ENCODE results near the gene TMEM198.

Gene TMEM198

DNA sequence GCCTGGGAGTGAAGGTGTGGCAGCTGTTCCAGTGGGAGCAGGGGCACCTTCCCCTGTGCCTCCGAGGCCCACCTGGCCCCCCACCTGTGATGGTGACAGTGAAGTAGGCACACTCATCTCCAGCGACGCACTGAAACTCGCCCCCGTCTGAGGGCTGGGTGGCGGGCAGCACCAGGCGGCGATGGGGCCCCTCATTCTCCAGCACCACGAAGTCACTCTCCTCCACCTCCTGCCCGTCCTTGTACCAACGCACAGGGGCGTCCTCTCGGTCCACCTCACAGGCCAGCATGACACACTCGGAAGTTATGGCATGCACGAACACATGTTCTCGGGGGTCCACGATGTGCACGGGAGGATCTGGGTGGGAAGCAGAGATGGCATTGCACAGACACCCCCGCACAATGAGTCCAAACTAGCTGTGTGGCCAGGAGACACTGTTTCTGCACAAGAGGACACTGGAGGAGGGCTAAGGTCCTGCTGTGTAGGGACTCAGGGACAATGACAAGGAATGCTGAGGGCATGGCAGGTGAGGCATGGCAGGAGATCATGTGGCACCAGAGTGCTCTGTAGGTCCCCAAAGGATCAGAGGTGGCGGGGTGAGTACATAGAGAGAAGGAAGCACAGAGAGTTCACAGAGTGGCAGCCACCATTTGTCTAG lies 19.6 kb downstream of the TMEM198 start:
- Histone ChIP-seq H3K9me3 (ENCODE audit: control insufficient read depth, insufficient read depth, low read length) (no peaks in the 10 kb centered on the region), H3K27me3 (ENCODE audit: control insufficient read depth, insufficient read depth, low read length) (no peaks in the 10 kb centered on the region), H3K36me3 (ENCODE audit: control insufficient read depth, insufficient read depth, low read length) (peaks cover 11% of the 10 kb centered on the region), H3K4me1 (ENCODE audit: control insufficient read depth, insufficient read depth, low read length) (peaks cover 22% of the 10 kb centered on the region), H3K4me3 (ENCODE audit: low read depth, low read length) (no peak overlapping the region), H3K9ac (ENCODE audit: low read depth, low read length) (no peak overlapping the region)

DNA sequence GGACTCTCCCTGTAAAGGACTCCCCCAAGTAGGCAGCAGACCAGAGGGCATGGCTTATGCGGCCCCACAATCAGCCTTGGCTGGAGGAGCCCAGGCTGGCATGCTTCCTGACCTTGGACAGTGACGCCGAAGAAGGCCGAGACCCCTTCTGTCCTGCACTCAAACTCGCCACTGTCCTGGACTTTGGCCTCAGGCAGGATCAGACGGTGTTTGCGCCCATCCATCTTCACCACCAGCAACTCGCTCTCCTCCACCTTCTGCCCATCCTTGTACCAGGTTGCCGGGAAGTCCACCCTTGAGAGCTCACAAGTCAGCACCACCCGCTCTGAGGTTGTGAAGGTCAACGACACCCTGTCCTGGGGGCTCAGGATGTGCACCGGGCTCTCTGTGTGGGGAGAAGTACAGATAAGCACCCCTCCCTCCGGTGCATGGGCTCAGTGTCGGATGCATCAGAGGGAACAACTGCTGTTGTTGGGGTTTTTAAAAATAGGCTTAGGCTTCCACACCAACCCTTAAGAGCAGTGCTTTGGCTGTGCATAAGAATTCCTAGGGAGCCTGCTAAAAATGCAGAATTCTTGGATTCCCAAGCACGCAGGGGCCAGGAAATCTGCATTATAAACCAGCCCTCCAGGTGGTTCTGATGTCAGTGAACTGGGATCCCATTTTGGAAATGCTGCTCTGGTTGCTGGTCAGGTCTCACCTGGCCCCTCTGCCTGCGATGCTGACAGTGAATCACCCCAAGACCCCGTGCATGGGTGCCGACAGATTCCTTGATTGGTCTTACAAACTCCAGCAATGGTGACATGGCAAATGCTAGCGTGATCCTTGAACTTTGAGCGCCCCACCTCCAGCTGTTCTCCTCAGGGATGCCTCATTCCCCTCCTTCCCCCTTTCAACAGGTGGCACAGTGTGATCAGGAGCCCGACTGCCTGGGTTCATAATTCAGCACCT lies 21.6 kb downstream of the TMEM198 start:
- peaks cover 20% of the 10 kb centered on the region for H3K4me1 ChIP-seq (ENCODE audit: control insufficient read depth, insufficient read depth, low read length)
- peaks cover 11% of the 10 kb centered on the region for H3K36me3 ChIP-seq (ENCODE audit: control insufficient read depth, insufficient read depth, low read length)
- H3K4me3 ChIP-seq (ENCODE audit: low read depth, low read length): peak overlapping the region; percentile 14
- no peaks in the 10 kb centered on the region for H3K9me3 ChIP-seq (ENCODE audit: control insufficient read depth, insufficient read depth, low read length)
- peaks cover 13% of the 10 kb centered on the region for H3K27me3 ChIP-seq (ENCODE audit: control insufficient read depth, insufficient read depth, low read length)
- peak overlapping the region; percentile 4 for H3K9ac ChIP-seq (ENCODE audit: low read depth, low read length)

DNA sequence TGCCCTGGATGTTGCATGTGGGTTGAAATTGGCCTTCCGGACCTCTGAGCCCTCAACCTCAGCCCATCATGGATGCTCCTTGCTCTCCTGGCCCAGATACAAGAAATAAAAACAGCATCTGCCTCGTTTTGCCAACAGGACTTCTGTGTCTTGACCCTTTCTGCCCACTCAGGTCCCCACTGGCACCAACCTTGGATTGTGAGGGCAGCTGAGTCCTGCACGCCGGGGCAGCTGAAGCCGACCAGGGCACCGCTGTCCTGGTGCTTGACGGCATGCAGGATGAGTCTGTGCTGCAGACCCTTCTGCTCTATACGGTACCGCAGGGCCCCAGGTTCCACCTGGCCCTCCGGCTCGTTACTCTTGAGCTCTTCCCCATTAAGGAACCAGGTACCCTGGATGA lies 22.8 kb downstream of the TMEM198 start:
- peaks cover 17% of the 10 kb centered on the region for H3K4me1 ChIP-seq (ENCODE audit: control insufficient read depth, insufficient read depth, low read length)
- no peaks in the 10 kb centered on the region for H3K9me3 ChIP-seq (ENCODE audit: control insufficient read depth, insufficient read depth, low read length)
- peaks cover 13% of the 10 kb centered on the region for H3K27me3 ChIP-seq (ENCODE audit: control insufficient read depth, insufficient read depth, low read length)
- no peak overlapping the region for H3K4me3 ChIP-seq (ENCODE audit: low read depth, low read length)
- no peak overlapping the region for H3K9ac ChIP-seq (ENCODE audit: low read depth, low read length)
- H3K36me3 ChIP-seq (ENCODE audit: control insufficient read depth, insufficient read depth, low read length): peaks cover 11% of the 10 kb centered on the region

GRCh38 chr2:219567131-219567530 lies 23.3 kb downstream of the TMEM198 start:
- Histone ChIP-seq H3K9ac (ENCODE audit: low read depth, low read length) (no peak overlapping the region), H3K4me3 (ENCODE audit: low read depth, low read length) (no peak overlapping the region), H3K4me1 (ENCODE audit: control insufficient read depth, insufficient read depth, low read length) (peaks cover 22% of the 10 kb centered on the region), H3K9me3 (ENCODE audit: control insufficient read depth, insufficient read depth, low read length) (no peaks in the 10 kb centered on the region), H3K36me3 (ENCODE audit: control insufficient read depth, insufficient read depth, low read length) (peaks cover 11% of the 10 kb centered on the region), H3K27me3 (ENCODE audit: control insufficient read depth, insufficient read depth, low read length) (peaks cover 13% of the 10 kb centered on the region)

DNA sequence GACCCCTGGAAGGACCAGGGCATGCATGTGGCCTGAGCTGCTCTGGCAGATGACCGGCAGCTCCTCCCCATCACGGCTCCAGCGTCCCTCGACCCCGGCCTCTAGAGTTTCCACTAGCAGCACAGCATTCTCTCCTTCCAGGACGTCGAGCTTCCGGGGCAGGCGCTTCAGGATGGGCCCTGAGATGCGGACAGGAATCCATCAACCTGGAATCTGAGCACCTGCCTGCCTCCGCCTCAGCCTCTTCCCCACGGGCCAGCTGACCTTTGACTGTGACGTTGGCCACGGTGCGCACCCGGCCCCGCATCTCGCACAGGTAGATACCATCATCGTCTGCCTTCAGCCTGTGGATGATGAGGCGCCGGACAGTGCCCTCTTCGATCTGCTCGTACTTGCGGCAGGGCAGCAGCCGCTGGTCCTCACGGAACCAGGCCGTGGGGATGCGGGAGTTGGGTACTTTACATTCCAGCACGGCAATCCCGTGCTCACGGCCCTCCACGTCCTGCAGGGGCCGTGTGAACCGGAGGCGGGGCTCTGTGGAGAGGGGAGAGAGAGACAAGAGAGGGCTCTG lies 24.0 kb downstream of the TMEM198 start:
- no peak overlapping the region for H3K4me3 ChIP-seq (ENCODE audit: low read depth, low read length)
- peaks cover 22% of the 10 kb centered on the region for H3K4me1 ChIP-seq (ENCODE audit: control insufficient read depth, insufficient read depth, low read length)
- no peaks in the 10 kb centered on the region for H3K9me3 ChIP-seq (ENCODE audit: control insufficient read depth, insufficient read depth, low read length)
- no peak overlapping the region for H3K9ac ChIP-seq (ENCODE audit: low read depth, low read length)
- H3K36me3 ChIP-seq (ENCODE audit: control insufficient read depth, insufficient read depth, low read length): peaks cover 11% of the 10 kb centered on the region
- H3K27me3 ChIP-seq (ENCODE audit: control insufficient read depth, insufficient read depth, low read length): peaks cover 14% of the 10 kb centered on the region

DNA sequence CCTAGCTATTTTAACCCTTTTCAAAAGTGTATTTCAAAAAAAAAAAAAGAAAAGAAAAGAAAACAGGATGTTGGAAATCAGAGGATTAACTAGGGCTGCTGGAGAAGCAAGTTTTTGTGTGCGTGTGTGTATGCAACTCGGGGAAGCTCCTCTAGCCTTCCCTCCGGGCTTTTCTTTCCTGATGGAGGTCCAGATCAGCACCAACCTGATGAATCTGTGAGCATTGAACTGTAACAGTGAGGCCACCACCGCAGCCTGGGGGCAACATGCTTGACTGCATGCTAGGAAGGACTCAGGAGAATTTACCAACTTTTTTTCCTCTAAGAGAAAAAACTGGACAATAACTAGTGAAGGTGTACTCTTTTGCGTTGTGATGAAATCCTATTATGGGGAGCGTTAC lies 25.2 kb downstream of the TMEM198 start:
- Histone ChIP-seq H3K27me3 (ENCODE audit: control insufficient read depth, insufficient read depth, low read length) (peaks cover 16% of the 10 kb centered on the region), H3K4me1 (ENCODE audit: control insufficient read depth, insufficient read depth, low read length) (peaks cover 22% of the 10 kb centered on the region), H3K9me3 (ENCODE audit: control insufficient read depth, insufficient read depth, low read length) (no peaks in the 10 kb centered on the region), H3K4me3 (ENCODE audit: low read depth, low read length) (no peak overlapping the region), H3K36me3 (ENCODE audit: control insufficient read depth, insufficient read depth, low read length) (peaks cover 11% of the 10 kb centered on the region), H3K9ac (ENCODE audit: low read depth, low read length) (no peak overlapping the region)

GRCh38 chr2:219569635-219570034 lies 25.8 kb downstream of the TMEM198 start:
- H3K9me3 ChIP-seq (ENCODE audit: control insufficient read depth, insufficient read depth, low read length): no peaks in the 10 kb centered on the region
- H3K27me3 ChIP-seq (ENCODE audit: control insufficient read depth, insufficient read depth, low read length): peaks cover 16% of the 10 kb centered on the region
- peak overlapping the region; percentile 49 for H3K4me3 ChIP-seq (ENCODE audit: low read depth, low read length)
- H3K4me1 ChIP-seq (ENCODE audit: control insufficient read depth, insufficient read depth, low read length): peaks cover 22% of the 10 kb centered on the region
- H3K36me3 ChIP-seq (ENCODE audit: control insufficient read depth, insufficient read depth, low read length): peaks cover 11% of the 10 kb centered on the region
- H3K9ac ChIP-seq (ENCODE audit: low read depth, low read length): no peak overlapping the region

DNA sequence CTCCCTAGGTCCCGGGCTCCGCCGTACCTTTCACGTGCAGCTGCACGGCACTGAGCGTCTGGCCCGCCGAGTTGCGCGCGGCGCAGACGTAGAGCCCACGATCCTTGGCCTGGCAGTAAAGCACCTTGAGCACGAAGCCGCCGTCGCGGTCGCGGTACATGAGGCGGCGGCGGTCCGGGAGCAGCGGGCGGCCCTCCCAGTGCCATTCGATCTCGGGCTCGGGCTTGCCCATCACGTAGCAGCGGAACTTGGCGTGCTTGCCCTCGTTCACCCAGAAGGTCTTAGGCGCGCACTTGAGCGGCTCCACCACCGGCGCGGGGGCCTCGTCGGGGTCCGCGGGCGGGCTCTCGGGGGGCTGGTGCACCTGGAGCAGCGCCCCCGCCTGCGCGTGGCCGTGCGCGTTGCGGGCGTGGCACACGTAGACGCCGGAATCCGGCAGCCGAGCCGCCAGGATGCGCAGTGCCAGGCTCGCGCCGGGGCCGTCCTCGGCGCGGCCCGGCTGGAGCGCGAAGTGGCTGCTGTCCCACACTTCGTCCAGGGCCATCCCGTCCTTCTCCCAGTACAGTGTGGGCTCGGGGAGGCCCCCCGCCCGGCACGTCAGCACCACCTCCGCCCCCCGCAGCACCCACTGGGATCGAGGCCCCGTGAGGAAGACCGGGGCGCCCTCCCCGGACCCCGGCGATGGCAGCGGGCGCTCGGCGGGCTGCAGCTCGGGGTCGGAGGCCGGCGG lies 26.5 kb downstream of the TMEM198 start:
- peak overlapping the region; percentile 60 for H3K9ac ChIP-seq (ENCODE audit: low read depth, low read length)

DNA sequence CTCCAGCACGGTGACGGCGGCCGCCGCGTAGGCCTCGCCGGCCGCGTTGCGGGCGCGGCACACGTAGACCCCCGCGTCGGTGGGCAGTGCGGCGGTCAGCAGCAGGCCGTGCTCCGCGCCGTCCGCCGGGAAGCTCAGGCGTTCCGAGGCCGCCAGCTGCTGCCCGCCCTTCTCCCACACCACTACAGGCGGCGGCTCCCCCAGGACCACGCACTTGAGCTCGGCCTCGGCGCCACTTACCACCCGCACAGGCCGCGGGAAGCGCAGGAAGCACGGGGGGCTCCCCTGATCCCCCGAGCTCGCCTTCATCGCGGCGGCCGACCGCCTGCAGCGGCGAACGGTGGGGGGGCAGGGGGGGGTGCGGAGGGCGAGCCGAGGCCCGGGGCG lies 27.1 kb downstream of the TMEM198 start:
- peak overlapping the region; percentile 49 for H3K4me3 ChIP-seq (ENCODE audit: low read depth, low read length)
- H3K36me3 ChIP-seq (ENCODE audit: control insufficient read depth, insufficient read depth, low read length): peaks cover 11% of the 10 kb centered on the region
- no peaks in the 10 kb centered on the region for H3K9me3 ChIP-seq (ENCODE audit: control insufficient read depth, insufficient read depth, low read length)
- H3K27me3 ChIP-seq (ENCODE audit: control insufficient read depth, insufficient read depth, low read length): peaks cover 23% of the 10 kb centered on the region
- peaks cover 15% of the 10 kb centered on the region for H3K4me1 ChIP-seq (ENCODE audit: control insufficient read depth, insufficient read depth, low read length)
- peak overlapping the region; percentile 60 for H3K9ac ChIP-seq (ENCODE audit: low read depth, low read length)

More for the DNA sequence above, 26.5 kb downstream of the TMEM198 start:
- Histone ChIP-seq H3K27me3 (ENCODE audit: control insufficient read depth, insufficient read depth, low read length) (peaks cover 18% of the 10 kb centered on the region), H3K9me3 (ENCODE audit: control insufficient read depth, insufficient read depth, low read length) (no peaks in the 10 kb centered on the region), H3K4me1 (ENCODE audit: control insufficient read depth, insufficient read depth, low read length) (peaks cover 18% of the 10 kb centered on the region), H3K36me3 (ENCODE audit: control insufficient read depth, insufficient read depth, low read length) (peaks cover 11% of the 10 kb centered on the region), H3K4me3 (ENCODE audit: low read depth, low read length) (peak overlapping the region; percentile 49)

- Histone ChIP-seq H3K9ac (ENCODE audit: low read depth, low read length) (peak within 1 kb of the TSS; percentile 60), H3K27me3 (ENCODE audit: control insufficient read depth, insufficient read depth, low read length) (peaks cover 27% of the 10 kb centered on the region), H3K4me1 (ENCODE audit: control insufficient read depth, insufficient read depth, low read length) (peaks cover 16% of the 10 kb centered on the region), H3K9me3 (ENCODE audit: control insufficient read depth, insufficient read depth, low read length) (no peaks in the 10 kb centered on the region), H3K36me3 (ENCODE audit: control insufficient read depth, insufficient read depth, low read length) (peaks cover 8% of the 10 kb centered on the region), H3K4me3 (ENCODE audit: low read depth, low read length) (peak within 1 kb of the TSS; percentile 49)
These were observed 27.7 kb downstream of the TMEM198 start, which contains the start of gene OBSL1 for GRCh38 chr2:219571311-219572236. TSS of gene OBSL1 (minus strand) at chr2:219571539. CDS start at chr2:219571232, 307 bp downstream.

Data from iPS-15b (cell line).